PC-9 (cell line): ENCODE results near the gene CCL14.
"Not testable (repeated sequence)": the region's sequence is repeated elsewhere in the genome, so short reads cannot be mapped to it uniquely, and the experiment has no call there.

Experiments used
- CTCF ChIP-seq: fragments of 200-600 bp; sonication (generic); conservative IDR thresholded peaks from 2 replicates; pipeline ENCODE4 v1.6.1; 2017; ENCODE audit warnings: mixed run types, antibody characterized with exemption, mild to moderate bottlenecking, moderate library complexity
- EZH2 ChIP-seq: fragments of 200-600 bp; sonication (generic); IDR thresholded peaks from 2 replicates; pipeline ENCODE4 v1.8.0; 2017; ENCODE audit warnings: antibody characterized with exemption, low read depth

- not testable (repeated sequence) for TF ChIP-seq CTCF, EZH2
Observed at GRCh38 chr17:35938492-35938891, 48.0 kb downstream of the CCL14 start.
